Measurements from ENCODE around the gene DKC1. TPM values are rescaled to one million over a fixed set of nuclear protein-coding genes. Genes with fewer than 3 reads are reported as not detected.

Gene DKC1
- total and polyA plus RNA-seq, 2 of the 13 experiments (the other 11 are each of a cell fraction or from before 2014, with no cell fraction given), result 61.6 to 102 TPM

GRCh38 chrX:154762537-154763296 lies at the start of gene DKC1 (continued):
- TF ChIP-seq ZNF510 (CRISPR knock-in tag; IDR thresholded peaks at IDR 0.05; ENCODE audit: low read depth) (no peak), KMT2B (CRISPR knock-in tag; IDR thresholded peaks at IDR 0.05) (no peak), CHCHD3 (CRISPR knock-in tag; IDR thresholded peaks at IDR 0.05) (no peak), GATA4 (IDR thresholded peaks at IDR 0.05; ENCODE audit: borderline replicate concordance, low read depth) (no peak), ZNF17 (CRISPR knock-in tag; IDR thresholded peaks at IDR 0.05) (no peak), AHR (CRISPR knock-in tag; IDR thresholded peaks at IDR 0.05) (peak; percentile 74; the same call in 1 of the 2 replicates), ZMAT3 (CRISPR knock-in tag; conservative IDR thresholded peaks at IDR 0.05) (0 out of 2 replicates have a peak, but pooled peaks have one; percentile 34), ZNF335 (CRISPR knock-in tag; IDR thresholded peaks at IDR 0.05) (no peak), TOE1 (CRISPR knock-in tag; IDR thresholded peaks at IDR 0.05) (no peak), NFE2 (CRISPR knock-in tag; IDR thresholded peaks at IDR 0.05) (no peak), HOXA9 (CRISPR knock-in tag; IDR thresholded peaks at IDR 0.05; ENCODE audit: borderline replicate concordance) (no peak), ZNF317 (CRISPR knock-in tag; IDR thresholded peaks at IDR 0.05) (no peak), DNMT3B (CRISPR knock-in tag; conservative IDR thresholded peaks at IDR 0.05) (no peak), FOXO1 (CRISPR knock-in tag; IDR thresholded peaks at IDR 0.05) (no peak; the same call in 1 of the 2 replicates), ZNF616 (CRISPR knock-in tag; IDR thresholded peaks at IDR 0.05; ENCODE audit: low read depth) (0 out of 2 replicates have a peak, but pooled peaks have one; percentile 77), ETV5 (CRISPR knock-in tag; IDR thresholded peaks at IDR 0.05; ENCODE audit: borderline replicate concordance) (peak; percentile 37; the same call in 1 of the 2 replicates), CERS6 (CRISPR knock-in tag; IDR thresholded peaks at IDR 0.05) (no peak), ZC3H4 (CRISPR knock-in tag; IDR thresholded peaks at IDR 0.05; ENCODE audit: borderline replicate concordance) (no peak), NFYC (CRISPR knock-in tag; IDR thresholded peaks at IDR 0.05) (peak; percentile 76), ZNF652 (CRISPR knock-in tag; IDR thresholded peaks at IDR 0.05; ENCODE audit: borderline replicate concordance, low read depth) (no peak), ZFP36L2 (CRISPR knock-in tag; IDR thresholded peaks at IDR 0.05) (no peak), SP5 (CRISPR knock-in tag; IDR thresholded peaks at IDR 0.05; ENCODE audit: borderline replicate concordance, low read depth) (peak; percentile 19; the same call in 1 of the 2 replicates)
- TF ChIP-seq, protein P1, sequence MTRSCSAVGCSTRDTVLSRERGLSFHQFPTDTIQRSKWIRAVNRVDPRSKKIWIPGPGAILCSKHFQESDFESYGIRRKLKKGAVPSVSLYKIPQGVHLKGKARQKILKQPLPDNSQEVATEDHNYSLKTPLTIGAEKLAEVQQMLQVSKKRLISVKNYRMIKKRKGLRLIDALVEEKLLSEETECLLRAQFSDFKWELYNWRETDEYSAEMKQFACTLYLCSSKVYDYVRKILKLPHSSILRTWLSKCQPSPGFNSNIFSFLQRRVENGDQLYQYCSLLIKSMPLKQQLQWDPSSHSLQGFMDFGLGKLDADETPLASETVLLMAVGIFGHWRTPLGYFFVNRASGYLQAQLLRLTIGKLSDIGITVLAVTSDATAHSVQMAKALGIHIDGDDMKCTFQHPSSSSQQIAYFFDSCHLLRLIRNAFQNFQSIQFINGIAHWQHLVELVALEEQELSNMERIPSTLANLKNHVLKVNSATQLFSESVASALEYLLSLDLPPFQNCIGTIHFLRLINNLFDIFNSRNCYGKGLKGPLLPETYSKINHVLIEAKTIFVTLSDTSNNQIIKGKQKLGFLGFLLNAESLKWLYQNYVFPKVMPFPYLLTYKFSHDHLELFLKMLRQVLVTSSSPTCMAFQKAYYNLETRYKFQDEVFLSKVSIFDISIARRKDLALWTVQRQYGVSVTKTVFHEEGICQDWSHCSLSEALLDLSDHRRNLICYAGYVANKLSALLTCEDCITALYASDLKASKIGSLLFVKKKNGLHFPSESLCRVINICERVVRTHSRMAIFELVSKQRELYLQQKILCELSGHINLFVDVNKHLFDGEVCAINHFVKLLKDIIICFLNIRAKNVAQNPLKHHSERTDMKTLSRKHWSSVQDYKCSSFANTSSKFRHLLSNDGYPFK (CRISPR knock-in tag; IDR thresholded peaks at IDR 0.05; ENCODE audit: borderline replicate concordance), result 0 out of 2 replicates have a peak, but pooled peaks have one; percentile 20
- TF ChIP-seq, protein P2, sequence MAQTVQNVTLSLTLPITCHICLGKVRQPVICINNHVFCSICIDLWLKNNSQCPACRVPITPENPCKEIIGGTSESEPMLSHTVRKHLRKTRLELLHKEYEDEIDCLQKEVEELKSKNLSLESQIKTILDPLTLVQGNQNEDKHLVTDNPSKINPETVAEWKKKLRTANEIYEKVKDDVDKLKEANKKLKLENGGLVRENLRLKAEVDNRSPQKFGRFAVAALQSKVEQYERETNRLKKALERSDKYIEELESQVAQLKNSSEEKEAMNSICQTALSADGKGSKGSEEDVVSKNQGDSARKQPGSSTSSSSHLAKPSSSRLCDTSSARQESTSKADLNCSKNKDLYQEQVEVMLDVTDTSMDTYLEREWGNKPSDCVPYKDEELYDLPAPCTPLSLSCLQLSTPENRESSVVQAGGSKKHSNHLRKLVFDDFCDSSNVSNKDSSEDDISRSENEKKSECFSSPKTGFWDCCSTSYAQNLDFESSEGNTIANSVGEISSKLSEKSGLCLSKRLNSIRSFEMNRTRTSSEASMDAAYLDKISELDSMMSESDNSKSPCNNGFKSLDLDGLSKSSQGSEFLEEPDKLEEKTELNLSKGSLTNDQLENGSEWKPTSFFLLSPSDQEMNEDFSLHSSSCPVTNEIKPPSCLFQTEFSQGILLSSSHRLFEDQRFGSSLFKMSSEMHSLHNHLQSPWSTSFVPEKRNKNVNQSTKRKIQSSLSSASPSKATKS (CRISPR knock-in tag; IDR thresholded peaks at IDR 0.05), result no peak
- TF ChIP-seq, protein P3, sequence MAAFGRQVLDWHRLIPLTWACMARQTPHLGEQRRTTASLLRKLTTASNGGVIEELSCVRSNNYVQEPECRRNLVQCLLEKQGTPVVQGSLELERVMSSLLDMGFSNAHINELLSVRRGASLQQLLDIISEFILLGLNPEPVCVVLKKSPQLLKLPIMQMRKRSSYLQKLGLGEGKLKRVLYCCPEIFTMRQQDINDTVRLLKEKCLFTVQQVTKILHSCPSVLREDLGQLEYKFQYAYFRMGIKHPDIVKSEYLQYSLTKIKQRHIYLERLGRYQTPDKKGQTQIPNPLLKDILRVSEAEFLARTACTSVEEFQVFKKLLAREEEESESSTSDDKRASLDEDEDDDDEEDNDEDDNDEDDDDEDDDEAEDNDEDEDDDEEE (CRISPR knock-in tag; IDR thresholded peaks at IDR 0.05), result peak; percentile 67; the same call in 1 of the 2 replicates

Measured in HepG2 (cell line).